Ovary (tissue), 9 donors: ENCODE results near the gene ADAMTS20. TPM values are rescaled to one million over a fixed set of nuclear protein-coding genes. Genes with fewer than 3 reads are reported as not detected.

Source experiments
- DNase-seq, 5 donors: peaks; one replicate each; pipeline ENCODE4 v3.0.0-alpha.2; 2019 to 2020
- H3K27ac ChIP-seq, 2 donors: fragments of 200-600 bp; one replicate each; pipeline versions ENCODE4 v1.5.1 to v1.8.0; 2019 to 2022
- H3K27me3 ChIP-seq: fragments of 200-600 bp; one replicate; pipeline ENCODE4 v1.8.0; 2022
- H3K36me3 ChIP-seq: fragments of 200-600 bp; sonication (generic); one replicate; pipeline ENCODE4 v1.5.1; 2019
- H3K4me1 ChIP-seq: one replicate; pipeline ENCODE4 v1.8.1; 2013; ENCODE audit warnings: mild to moderate bottlenecking, moderate library complexity; ENCODE audit not compliant: insufficient read depth
- H3K4me3 ChIP-seq: fragments of 200-600 bp; sonication (generic); one replicate; pipeline ENCODE4 v1.5.1; 2017
- H3K9me3 ChIP-seq, 2 donors: fragments of 200-600 bp in 1 of 2; sonication (generic) in 1 of 2; one replicate each; pipeline versions ENCODE4 v1.5.1 to v1.8.1; 2013 to 2019; ENCODE audit warnings: mild to moderate bottlenecking in 1 of 2, moderate library complexity in 1 of 2
- EP300 ChIP-seq: sonication (generic); formaldehyde crosslinking; IDR thresholded peaks from one replicate; pipeline ENCODE4 v1.6.1; 2017; ENCODE audit warnings: antibody characterized with exemption
- POLR2A ChIP-seq: fragments of 450-650 bp; IDR thresholded peaks from one replicate; pipeline ENCODE4 v1.6.1; 2017; ENCODE audit warnings: antibody characterized with exemption, mild to moderate bottlenecking, moderate library complexity
- WGBS, 3 donors: extraction: QIAGEN DNeasy Blood & Tissue Kit in 1 of 3; methylation state at CpG; one replicate each; pipeline versions ENCODE4 v1.1.5 to v1.1.7; 2013 to 2017; 5-methylcytosine and 5-hydroxymethylcytosine counted together
- intact Hi-C, 4 donors: fragments of 100-400 bp; cut with DNase I; formaldehyde crosslinking; loops; one replicate each; pipeline versions ENCODE4 v1.11.0 to v1.15.1; 2022 to 2023
- polyA plus RNA-seq, 2 donors: library from polyadenylated mRNA; stranded (reverse); fragments of 200-250 nt in 1 of 2; fragments of 350-450 nt in 1 of 2; fragmentation: Illumina TruSeq in 1 of 2; extraction: RNeasy Lipid Tissue Mini Kit (QIAGEN cat#74804) in 1 of 2; gene quantifications; one replicate each; pipeline ENCODE4 v1.2.3, GENCODE V29; 2013 to 2014
- total RNA-seq, 7 donors: library from RNA; depleted of rRNA in 2 of 7; stranded (reverse); fragments of >200 nt in 2 of 7; fragmentation: NEBNext Ultra II Directional in 3 of 7; extraction: Animal tissue kit (Norgen Biotek cat#: 25700) in 3 of 7; gene quantifications; one replicate each; pipeline versions ENCODE4 v1.1.0 to v1.2.4, GENCODE V29; 2016 to 2023
- TF ChIP-seq, protein P1 (sequence below), 3 donors: fragments of 450-650 bp in 2 of 3; fragments of 200-600 bp in 1 of 3; IDR thresholded peaks; one replicate each; pipeline versions ENCODE4 v1.5.1 to v1.8.0; 2016 to 2022; ENCODE audit warnings: antibody characterized with exemption in 3 of 3, mild to moderate bottlenecking in 1 of 3
- donor health status: DM: no; HTN: no; CAD: no; lungs with moderate emphysema.
- donor health status: DM: no; HTN: no; CAD: no.
- donor health status: Bipolar disorder and iron deficiency.
- donor health status: DM: yes; HTN: yes; CAD: no.
- donor health status: DM: no; HTN: no; CAD: no.
- donor health status: DM: yes; HTN: yes; CAD: no.

Gene ADAMTS20
- total and polyA plus RNA-seq, 9 donors = 0.23 TPM; not detected in 8

- Histone ChIP-seq H3K9me3 (no peaks in the 10 kb centered on the region), H3K27me3 (no peaks in the 10 kb centered on the region), H3K36me3 (no peaks in the 10 kb centered on the region), H3K4me1 (no peaks in the 10 kb centered on the region), H3K4me3 (no peak overlapping the region), H3K27ac (no peak overlapping the region)
- TF ChIP-seq POLR2A = no peak
- TF ChIP-seq, protein P1, sequence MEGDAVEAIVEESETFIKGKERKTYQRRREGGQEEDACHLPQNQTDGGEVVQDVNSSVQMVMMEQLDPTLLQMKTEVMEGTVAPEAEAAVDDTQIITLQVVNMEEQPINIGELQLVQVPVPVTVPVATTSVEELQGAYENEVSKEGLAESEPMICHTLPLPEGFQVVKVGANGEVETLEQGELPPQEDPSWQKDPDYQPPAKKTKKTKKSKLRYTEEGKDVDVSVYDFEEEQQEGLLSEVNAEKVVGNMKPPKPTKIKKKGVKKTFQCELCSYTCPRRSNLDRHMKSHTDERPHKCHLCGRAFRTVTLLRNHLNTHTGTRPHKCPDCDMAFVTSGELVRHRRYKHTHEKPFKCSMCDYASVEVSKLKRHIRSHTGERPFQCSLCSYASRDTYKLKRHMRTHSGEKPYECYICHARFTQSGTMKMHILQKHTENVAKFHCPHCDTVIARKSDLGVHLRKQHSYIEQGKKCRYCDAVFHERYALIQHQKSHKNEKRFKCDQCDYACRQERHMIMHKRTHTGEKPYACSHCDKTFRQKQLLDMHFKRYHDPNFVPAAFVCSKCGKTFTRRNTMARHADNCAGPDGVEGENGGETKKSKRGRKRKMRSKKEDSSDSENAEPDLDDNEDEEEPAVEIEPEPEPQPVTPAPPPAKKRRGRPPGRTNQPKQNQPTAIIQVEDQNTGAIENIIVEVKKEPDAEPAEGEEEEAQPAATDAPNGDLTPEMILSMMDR (IDR thresholded peaks at IDR 0.05) = no peak
- TF ChIP-seq EP300 = no peak
- no peak for DNase-seq
- 70 to 74% (median 72%) methylated on average over 3 of the region's 3 CpGs for WGBS, 3 donors
- intact Hi-C loops = no loop called here
Observed at GRCh38 chr12:43306066-43306465, 245.9 kb downstream of the ADAMTS20 start.

DNA sequence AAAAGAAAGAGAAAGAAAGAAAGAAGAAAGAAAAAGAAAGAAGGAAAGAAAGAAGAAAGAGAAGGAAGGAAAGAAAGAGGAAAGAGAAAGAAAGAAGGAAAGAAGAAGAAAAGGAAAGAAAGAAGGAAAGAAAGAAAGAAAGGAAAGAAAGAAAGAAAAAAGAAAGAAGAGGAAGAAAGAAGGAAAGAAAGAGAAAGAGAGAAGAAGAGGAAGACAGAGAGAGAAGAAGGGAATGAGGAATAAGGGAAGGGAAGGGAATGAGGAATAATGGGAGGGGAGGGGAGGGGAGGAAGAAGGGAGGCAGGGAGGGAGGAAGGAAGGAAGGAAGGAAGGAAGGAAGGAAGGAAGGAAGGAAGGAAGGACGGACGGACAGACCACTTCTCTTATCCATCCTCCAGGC is 246.9 kb downstream of the ADAMTS20 start:
- intact Hi-C loops = no loop called here
- Histone ChIP-seq H3K27me3 (no peaks in the 10 kb centered on the region), H3K4me3 (no peak overlapping the region), H3K27ac (no peak overlapping the region), H3K4me1 (no peaks in the 10 kb centered on the region), H3K36me3 (no peaks in the 10 kb centered on the region), H3K9me3 (no peaks in the 10 kb centered on the region)
- TF ChIP-seq, protein P1 (IDR thresholded peaks at IDR 0.05) = no peak
- TF ChIP-seq POLR2A = no peak
- TF ChIP-seq EP300 = no peak
- DNase-seq = no peak
- WGBS, 3 donors = 62 to 100% (median 86%) methylated on average over 1 to 2 of the region's 2 CpGs

Other genes starting within 250 kb of the ADAMTS20 start
- 10 to 100 TPM in 5 of 7 donors, 1 to 10 TPM in 2; 6.1 to 25.3 (median 15.1) TPM for gene PUS7L, start 206.6 kb upstream of the ADAMTS20 start, total RNA-seq
- 1 to 10 TPM; 1.6 to 4.9 TPM for gene PUS7L, start 206.6 kb upstream of the ADAMTS20 start, polyA plus RNA-seq
- 10 to 100 TPM in 6 of 7 donors, 1 to 10 TPM in 1; 9.4 to 18.5 (median 12.9) TPM for gene IRAK4, start 206.7 kb upstream of the ADAMTS20 start, total RNA-seq
- 10 to 100 TPM in 1 of 2 donors, 1 to 10 TPM in 1; 7.8 to 17.5 TPM for gene IRAK4, start 206.7 kb upstream of the ADAMTS20 start, polyA plus RNA-seq